GM21360 (cell line): Measurements from ENCODE around the gene ABR.

Experiments
- ATAC-seq: cut with Tn5 transposase; IDR thresholded peaks from one replicate; pipeline ENCODE4 v1.9.1; 2021; ENCODE audit warnings: mild to moderate bottlenecking, moderate library complexity; ENCODE audit not compliant: unreplicated experiment

ABR gene

GRCh38 chr17:969811-970355, 209.9 kb downstream of the ABR start:
- ATAC-seq, result no peak

- no peak for ATAC-seq
Observed at GRCh38 chr17:968812-969730, 210.7 kb downstream of the ABR start.

- no peak for ATAC-seq
Observed at GRCh38 chr17:967122-967521, 212.7 kb downstream of the ABR start.

- no peak for ATAC-seq
Observed at GRCh38 chr17:965311-965989, 214.3 kb downstream of the ABR start.

- ATAC-seq, result no peak
Observed at GRCh38 chr17:964876-965275, 214.9 kb downstream of the ABR start.

- ATAC-seq, result no peak
Observed at GRCh38 chr17:962670-963069, 217.1 kb downstream of the ABR start.

GRCh38 chr17:962166-962565, 217.6 kb downstream of the ABR start:
- ATAC-seq, result no peak

- ATAC-seq, result no peak
Observed at GRCh38 chr17:958712-959451, 220.9 kb downstream of the ABR start.

GRCh38 chr17:957856-958421, 221.8 kb downstream of the ABR start:
- no peak for ATAC-seq

GRCh38 chr17:956905-957304, 222.9 kb downstream of the ABR start:
- no peak for ATAC-seq

- ATAC-seq, result no peak
Observed at GRCh38 chr17:954431-955164, 225.2 kb downstream of the ABR start.

- ATAC-seq, result no peak
Observed at GRCh38 chr17:953767-954166, 226.0 kb downstream of the ABR start.
